ENCODE measurements around the gene SDCCAG8. TPM values are rescaled to one million over a fixed set of nuclear protein-coding genes. Genes with fewer than 3 reads are reported as not detected.

The SDCCAG8 gene
- total RNA-seq, 1 experiment from 2014 or later: 194 TPM

DNA sequence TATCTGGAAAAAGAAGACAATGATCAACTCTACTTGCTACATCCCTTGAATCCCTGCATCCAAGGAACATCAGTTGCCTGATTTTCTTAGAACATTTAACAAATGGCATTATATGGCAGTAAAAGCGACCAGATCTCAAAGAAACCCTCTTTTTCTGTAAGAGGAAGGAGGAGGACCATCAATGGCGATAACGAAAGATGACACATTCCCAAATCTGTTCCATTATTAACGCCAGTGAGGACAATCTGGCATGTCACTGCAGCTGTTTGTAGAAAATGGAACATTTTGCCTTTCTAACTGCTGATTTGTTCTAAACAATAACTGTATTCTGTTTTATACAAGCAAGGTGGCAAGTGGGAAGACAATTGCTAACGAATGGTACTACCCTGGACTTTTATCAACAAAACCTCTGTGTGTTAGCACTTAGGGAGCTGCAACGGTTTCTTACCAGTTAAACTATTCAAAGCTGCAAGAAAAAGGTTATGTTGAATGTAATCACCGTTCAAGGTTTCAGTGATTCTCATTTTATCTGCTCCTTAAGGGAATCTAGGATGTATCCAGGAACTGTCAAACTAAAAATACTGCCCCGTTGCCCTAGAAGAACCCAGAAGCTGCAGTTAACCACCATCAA is 251.9 kb downstream of the SDCCAG8 start:
- no peaks in the 10 kb centered on the region for H3K36me3 ChIP-seq (ENCODE audit: low read depth, low read length)
- no peak overlapping the region for H3K27ac ChIP-seq (ENCODE audit: low read length)
- no peaks in the 10 kb centered on the region for H3K9me2 ChIP-seq (replicated peaks; ENCODE audit: low read length)
- no peaks in the 10 kb centered on the region for H3K4me1 ChIP-seq (ENCODE audit: insufficient read depth, low read length)
- H3K4me2 ChIP-seq (ENCODE audit: low read length): no peak overlapping the region
- intact Hi-C loops (cut with micrococcal nuclease): no loop called here
- no peaks in the 10 kb centered on the region for H3F3A ChIP-seq (ENCODE audit: low read length, unreplicated experiment)
- ATAC-seq: no peak
- H3K9me3 ChIP-seq (ENCODE audit: low read length): no peaks in the 10 kb centered on the region
- no peaks in the 10 kb centered on the region for H3K27me3 ChIP-seq (ENCODE audit: low read length)
- TF ChIP-seq EZH2phosphoT487 (IDR thresholded peaks at IDR 0.05; ENCODE audit: borderline replicate concordance, low read length): no peak
- TF ChIP-seq, protein P1, sequence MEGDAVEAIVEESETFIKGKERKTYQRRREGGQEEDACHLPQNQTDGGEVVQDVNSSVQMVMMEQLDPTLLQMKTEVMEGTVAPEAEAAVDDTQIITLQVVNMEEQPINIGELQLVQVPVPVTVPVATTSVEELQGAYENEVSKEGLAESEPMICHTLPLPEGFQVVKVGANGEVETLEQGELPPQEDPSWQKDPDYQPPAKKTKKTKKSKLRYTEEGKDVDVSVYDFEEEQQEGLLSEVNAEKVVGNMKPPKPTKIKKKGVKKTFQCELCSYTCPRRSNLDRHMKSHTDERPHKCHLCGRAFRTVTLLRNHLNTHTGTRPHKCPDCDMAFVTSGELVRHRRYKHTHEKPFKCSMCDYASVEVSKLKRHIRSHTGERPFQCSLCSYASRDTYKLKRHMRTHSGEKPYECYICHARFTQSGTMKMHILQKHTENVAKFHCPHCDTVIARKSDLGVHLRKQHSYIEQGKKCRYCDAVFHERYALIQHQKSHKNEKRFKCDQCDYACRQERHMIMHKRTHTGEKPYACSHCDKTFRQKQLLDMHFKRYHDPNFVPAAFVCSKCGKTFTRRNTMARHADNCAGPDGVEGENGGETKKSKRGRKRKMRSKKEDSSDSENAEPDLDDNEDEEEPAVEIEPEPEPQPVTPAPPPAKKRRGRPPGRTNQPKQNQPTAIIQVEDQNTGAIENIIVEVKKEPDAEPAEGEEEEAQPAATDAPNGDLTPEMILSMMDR (conservative IDR thresholded peaks at IDR 0.05; ENCODE audit: low read depth, low read length): no peak
- no peak for TF ChIP-seq EZH2 (IDR thresholded peaks at IDR 0.05; ENCODE audit: low read length, unreplicated experiment)
- DNase-seq: no peak
- no peak overlapping the region for H3K4me3 ChIP-seq (ENCODE audit: low read length)
- BruUV-seq (replicated peaks): no TSS peak
- POLR2A ChIA-PET (ENCODE audit: unreplicated experiment): no interaction called here
- no peaks in the 10 kb centered on the region for H3K79me2 ChIP-seq (ENCODE audit: low read length)
- no peaks in the 10 kb centered on the region for H4K20me1 ChIP-seq (ENCODE audit: low read length)
- no peak overlapping the region for H2AFZ ChIP-seq (ENCODE audit: low read length)
- no peak overlapping the region for H3K9ac ChIP-seq (ENCODE audit: low read length)
- CTCF ChIA-PET: no interaction called here

DNA sequence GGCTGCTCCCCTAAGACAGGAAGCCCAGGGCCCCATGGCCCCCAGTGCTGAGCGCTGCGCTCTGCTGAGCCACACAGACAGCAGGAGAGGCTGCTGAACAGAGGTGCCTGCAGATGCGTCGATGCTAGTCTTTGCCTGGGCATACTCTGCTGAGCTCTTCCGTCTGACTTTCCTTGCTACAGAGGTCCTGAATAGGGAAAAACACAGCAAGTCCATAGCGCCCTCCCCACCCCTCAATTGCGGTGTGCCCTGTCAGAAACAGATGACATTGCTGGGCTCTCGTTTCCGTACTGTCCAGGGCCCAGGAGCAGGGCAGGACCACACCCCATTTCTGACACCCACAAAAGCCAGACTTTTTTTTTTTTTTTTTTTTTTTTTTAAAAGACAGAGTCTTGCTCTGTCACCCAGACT is 252.5 kb downstream of the SDCCAG8 start:
- ChIA-PET POLR2A (ENCODE audit: unreplicated experiment) (no interaction called here), CTCF (no interaction called here)
- no peak for ATAC-seq

DNA sequence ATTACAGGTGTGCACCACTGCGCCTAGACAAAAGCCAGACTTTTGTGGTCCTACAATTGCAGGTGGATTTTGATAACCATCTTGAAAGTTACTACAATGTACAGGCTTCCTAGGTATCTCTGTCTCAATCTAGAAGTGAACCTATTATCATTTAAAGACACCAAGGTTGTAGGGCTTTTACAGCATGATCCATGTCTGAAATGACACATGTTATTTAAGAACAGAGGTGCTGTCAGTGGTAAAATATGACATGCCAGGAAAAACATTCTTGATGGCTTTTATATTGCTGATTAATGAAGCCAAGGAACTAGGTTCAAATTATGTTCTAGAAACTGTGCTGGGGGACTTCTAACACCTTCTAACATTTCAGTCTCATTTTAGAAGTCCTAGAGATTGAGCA is 253.1 kb downstream of the SDCCAG8 start:
- H3K27me3 ChIP-seq (ENCODE audit: low read length): no peaks in the 10 kb centered on the region
- intact Hi-C loops (cut with micrococcal nuclease): no loop called here
- POLR2A ChIA-PET (ENCODE audit: unreplicated experiment): no interaction called here
- no peaks in the 10 kb centered on the region for H4K20me1 ChIP-seq (ENCODE audit: low read length)
- DNase-seq: no peak
- H3K4me3 ChIP-seq (ENCODE audit: low read length): no peak overlapping the region
- peaks cover 5% of the 10 kb centered on the region for H3K4me1 ChIP-seq (ENCODE audit: insufficient read depth, low read length)
- BruUV-seq (replicated peaks): no TSS peak
- H3K9me3 ChIP-seq (ENCODE audit: low read length): no peaks in the 10 kb centered on the region
- no peak overlapping the region for H2AFZ ChIP-seq (ENCODE audit: low read length)
- CTCF ChIA-PET: no interaction called here
- no peaks in the 10 kb centered on the region for H3K36me3 ChIP-seq (ENCODE audit: low read depth, low read length)
- H3K27ac ChIP-seq (ENCODE audit: low read length): no peak overlapping the region
- TF ChIP-seq EZH2 (IDR thresholded peaks at IDR 0.05; ENCODE audit: low read length, unreplicated experiment): no peak
- no peak for TF ChIP-seq EZH2phosphoT487 (IDR thresholded peaks at IDR 0.05; ENCODE audit: borderline replicate concordance, low read length)
- no peak overlapping the region for H3K9ac ChIP-seq (ENCODE audit: low read length)
- no peak overlapping the region for H3K4me2 ChIP-seq (ENCODE audit: low read length)
- H3K79me2 ChIP-seq (ENCODE audit: low read length): no peaks in the 10 kb centered on the region
- no peaks in the 10 kb centered on the region for H3K9me2 ChIP-seq (replicated peaks; ENCODE audit: low read length)
- no peaks in the 10 kb centered on the region for H3F3A ChIP-seq (ENCODE audit: low read length, unreplicated experiment)
- ATAC-seq: no peak

More for the DNA sequence above, 252.5 kb downstream of the SDCCAG8 start:
- no peak overlapping the region for H3K27ac ChIP-seq (ENCODE audit: low read length)
- no peak overlapping the region for H3K4me3 ChIP-seq (ENCODE audit: low read length)
- no peaks in the 10 kb centered on the region for H3K9me3 ChIP-seq (ENCODE audit: low read length)
- H3F3A ChIP-seq (ENCODE audit: low read length, unreplicated experiment): no peaks in the 10 kb centered on the region
- TF ChIP-seq EZH2phosphoT487 (IDR thresholded peaks at IDR 0.05; ENCODE audit: borderline replicate concordance, low read length): no peak
- TF ChIP-seq, protein P1 (conservative IDR thresholded peaks at IDR 0.05; ENCODE audit: low read depth, low read length): no peak
- TF ChIP-seq EZH2 (IDR thresholded peaks at IDR 0.05; ENCODE audit: low read length, unreplicated experiment): no peak
- no peak for DNase-seq
- no peak overlapping the region for H2AFZ ChIP-seq (ENCODE audit: low read length)
- H3K9ac ChIP-seq (ENCODE audit: low read length): no peak overlapping the region
- no peaks in the 10 kb centered on the region for H3K4me1 ChIP-seq (ENCODE audit: insufficient read depth, low read length)
- no peaks in the 10 kb centered on the region for H3K27me3 ChIP-seq (ENCODE audit: low read length)
- no peaks in the 10 kb centered on the region for H3K9me2 ChIP-seq (replicated peaks; ENCODE audit: low read length)
- H3K36me3 ChIP-seq (ENCODE audit: low read depth, low read length): no peaks in the 10 kb centered on the region
- no peaks in the 10 kb centered on the region for H4K20me1 ChIP-seq (ENCODE audit: low read length)
- BruUV-seq (replicated peaks): no TSS peak
- no peaks in the 10 kb centered on the region for H3K79me2 ChIP-seq (ENCODE audit: low read length)
- intact Hi-C loops (cut with micrococcal nuclease): no loop called here
- H3K4me2 ChIP-seq (ENCODE audit: low read length): no peak overlapping the region
